ENCODE data around the gene MOV10L1. TPM values are rescaled to one million over a fixed set of nuclear protein-coding genes. Genes with fewer than 3 reads are reported as not detected.

MOV10L1 gene
- total RNA-seq, 1 experiment from 2014 or later, result not detected

Other genes starting within 250 kb of the MOV10L1 start
- gene ZBED4, start 236.2 kb upstream of the MOV10L1 start, total RNA-seq (2014; rRNA removed; shearing (Covaris generic)), result 48.7 and 53.2 TPM in 2 replicates
- gene ALG12, start 171.6 kb upstream of the MOV10L1 start, total RNA-seq (2014; rRNA removed; shearing (Covaris generic)), result 24.2 and 24.3 TPM in 2 replicates
- gene CRELD2, start 171.4 kb upstream of the MOV10L1 start, total RNA-seq (2014; rRNA removed; shearing (Covaris generic)), result 37.6 and 39.7 TPM in 2 replicates
- 51.2 and 53.6 TPM in 2 replicates for gene PIM3, start 129.2 kb upstream of the MOV10L1 start, total RNA-seq (2014; rRNA removed; shearing (Covaris generic))
- gene IL17REL, start 77.2 kb upstream of the MOV10L1 start, total RNA-seq (2014; rRNA removed; shearing (Covaris generic)), result not detected in 2 replicates
- not detected in 2 replicates for gene TTLL8, start 31.7 kb upstream of the MOV10L1 start, total RNA-seq (2014; rRNA removed; shearing (Covaris generic))
- 0.04 and 0.18 TPM in 2 replicates for gene MLC1, start 4.6 kb upstream of the MOV10L1 start, total RNA-seq (2014; rRNA removed; shearing (Covaris generic))
- gene PANX2, start 80.7 kb downstream of the MOV10L1 start, total RNA-seq (2014; rRNA removed; shearing (Covaris generic)), result not detected in 2 replicates
- gene TRABD, start 95.9 kb downstream of the MOV10L1 start, total RNA-seq (2014; rRNA removed; shearing (Covaris generic)), result 38.7 and 39.1 TPM in 2 replicates
- 15.4 and 16.4 TPM in 2 replicates for gene SELENOO, start 111.0 kb downstream of the MOV10L1 start, total RNA-seq (2014; rRNA removed; shearing (Covaris generic))
- 27.8 and 40.2 TPM in 2 replicates for gene TUBGCP6, start 155.0 kb downstream of the MOV10L1 start, total RNA-seq (2014; rRNA removed; shearing (Covaris generic))
- 11.2 and 21.4 TPM in 2 replicates for gene HDAC10, start 161.3 kb downstream of the MOV10L1 start, total RNA-seq (2014; rRNA removed; shearing (Covaris generic))
- 52.0 and 54.0 TPM in 2 replicates for gene MAPK12, start 171.7 kb downstream of the MOV10L1 start, total RNA-seq (2014; rRNA removed; shearing (Covaris generic))
- 3.2 and 4.2 TPM in 2 replicates for gene MAPK11, start 180.4 kb downstream of the MOV10L1 start, total RNA-seq (2014; rRNA removed; shearing (Covaris generic))
- gene PLXNB2, start 217.6 kb downstream of the MOV10L1 start, total RNA-seq (2014; rRNA removed; shearing (Covaris generic)), result 104 and 109 TPM in 2 replicates
- 0.08 and 0.18 TPM in 2 replicates for gene DENND6B, start 237.0 kb downstream of the MOV10L1 start, total RNA-seq (2014; rRNA removed; shearing (Covaris generic))